Measurements from ENCODE around the gene ZNF33A.
"Not testable (repeated sequence)": the region's sequence is repeated elsewhere in the genome, so short reads cannot be mapped to it uniquely, and the experiment has no call there.

Gene ZNF33A

GRCh38 chr10:38047666-38048065 lies 37.2 kb downstream of the ZNF33A start:
- DNase-seq: no peak

- no peak for DNase-seq
These were observed 39.7 kb downstream of the ZNF33A start for GRCh38 chr10:38050212-38050611.

GRCh38 chr10:38054361-38054797 lies 43.9 kb downstream of the ZNF33A start:
- no peak for DNase-seq

GRCh38 chr10:38055274-38055894 lies 44.9 kb downstream of the ZNF33A start:
- DNase-seq: not testable (repeated sequence)

- not testable (repeated sequence) for DNase-seq
These were observed 59.2 kb downstream of the ZNF33A start for GRCh38 chr10:38069663-38070062.

GRCh38 chr10:38070501-38070900 lies 60.0 kb downstream of the ZNF33A start:
- no peak for DNase-seq

- DNase-seq: no peak
These were observed 62.1 kb downstream of the ZNF33A start for GRCh38 chr10:38072552-38072951.

- DNase-seq: no peak
These were observed 66.2 kb downstream of the ZNF33A start for GRCh38 chr10:38076687-38077086.

GRCh38 chr10:38093318-38093717 lies 82.8 kb downstream of the ZNF33A start:
- DNase-seq: not testable (repeated sequence)

- DNase-seq: no peak
These were observed 83.3 kb downstream of the ZNF33A start for GRCh38 chr10:38093816-38094157.

GRCh38 chr10:38094158-38094926 lies 83.9 kb downstream of the ZNF33A start, which contains the start of gene ZNF37A:
Gene ZNF37A (plus strand): TSS chr10:38094337. CDS start chr10:38096618, 2,281 bp downstream.
- peak; percentile 84 for DNase-seq

- DNase-seq: no peak
These were observed 84.6 kb downstream of the ZNF33A start for GRCh38 chr10:38094927-38095574.

- no peak for DNase-seq
These were observed 92.4 kb downstream of the ZNF33A start for GRCh38 chr10:38102880-38103279.

GRCh38 chr10:38103756-38104155 lies 93.3 kb downstream of the ZNF33A start:
- DNase-seq: no peak

- DNase-seq: no peak
These were observed 101.7 kb downstream of the ZNF33A start for GRCh38 chr10:38112159-38112558.
